HepG2 (cell line): Measurements from ENCODE around the gene PSMB2. TPM values are rescaled to one million over a fixed set of nuclear protein-coding genes. Genes with fewer than 3 reads are reported as not detected.

Experiments
- ATAC-seq: fragments of 200-7000 bp; cut with Tn5 transposase; 3 replicates; pipeline ENCODE4 v1.9.1; 2020; ENCODE audit warnings: mild to moderate bottlenecking, moderate library complexity
- BruUV-seq: library from RNA; stranded (reverse); fragments of 400-500 nt; replicated peaks from 2 replicates; lab custom pipeline; 2021; lab: Mats Ljungman, UMichigan
- CTCF ChIA-PET: fragments of 300-600 bp; formaldehyde crosslinking; extraction: SDS; loops from one replicate; lab custom pipeline; 2021; ENCODE audit warnings: low total read pairs, inconsistent platforms, low intra/inter-chr PET ratio; lab: Yijun Ruan, JAX
- POLR2A ChIA-PET: fragments of 350-600 bp; sonication (Branson Sonifier 250); formaldehyde crosslinking; loops from one replicate; lab custom pipeline; 2020; ENCODE audit warnings: antibody characterized with exemption, inconsistent platforms; lab: Yijun Ruan, JAX
- DNase-seq: peaks from one replicate; pipeline ENCODE4 v3.0.0-alpha.2; 2015; ENCODE audit warnings: low spot score
- FAIRE-seq: peaks from 3 replicates; lab custom pipeline; 2011; peaks lifted over from hg19 to GRCh38; lab: Jason Lieb, UNC
- H2AFZ ChIP-seq: one replicate; pipeline ENCODE4 v1.6.1; 2011; ENCODE audit warnings: low read length, inconsistent platforms
- H3K27ac ChIP-seq: fragments of 300-600 bp; 3 replicates; pipeline ENCODE4 v1.8.0; 2011; ENCODE audit warnings: mixed run types, mild to moderate bottlenecking, mixed read lengths, low read length, inconsistent platforms; ENCODE audit not compliant: insufficient read depth; ENCODE audit errors: extremely low read length
- H3K27me3 ChIP-seq, 2 experiments: fragments of 200-600 bp in 1 of 2; 2 replicates in 1 of 2; 3 replicates in 1 of 2; pipeline versions ENCODE4 v1.6.0 to v1.8.0; 2011; ENCODE audit warnings: low read length in 2 of 2, mild to moderate bottlenecking in 2 of 2, moderate library complexity in 2 of 2, inconsistent platforms in 1 of 2; ENCODE audit not compliant: insufficient read depth in 2 of 2, control insufficient read depth in 1 of 2
- H3K36me3 ChIP-seq, 2 experiments: fragments of 200-600 bp in 1 of 2; replicated peaks in 1 of 2; 2 replicates in 1 of 2; 3 replicates in 1 of 2; pipeline versions ENCODE4 v1.5.1 to v1.8.0; 2011; ENCODE audit warnings: low read length in 2 of 2, inconsistent platforms in 1 of 2; ENCODE audit not compliant: insufficient read depth in 2 of 2, control insufficient read depth in 1 of 2
- H3K4me1 ChIP-seq: 2 replicates; pipeline ENCODE4 v1.5.1; 2012; ENCODE audit warnings: low read length, inconsistent platforms; ENCODE audit not compliant: insufficient read depth
- H3K4me2 ChIP-seq: 2 replicates; pipeline ENCODE4 v1.6.0; 2011; ENCODE audit warnings: low read depth, low read length, inconsistent platforms
- H3K4me3 ChIP-seq, 3 experiments: fragments of 200-600 bp in 1 of 3; sonication (generic), shearing (Covaris generic) in 1 of 3; replicated peaks in 1 of 3; 2 replicates each; pipeline ENCODE4 v1.5.1; 2011 to 2016; ENCODE audit warnings: low read length in 3 of 3, inconsistent platforms in 2 of 3, low read depth in 2 of 3, mild to moderate bottlenecking in 2 of 3, control low read depth in 1 of 3, mixed read lengths in 1 of 3; ENCODE audit not compliant: insufficient read depth in 1 of 3
- H3K79me2 ChIP-seq: one replicate; pipeline ENCODE4 v1.6.1; 2011; ENCODE audit warnings: low read length, inconsistent platforms; ENCODE audit not compliant: insufficient read depth
- H3K9ac ChIP-seq: 2 replicates; pipeline ENCODE4 v1.6.0; 2011; ENCODE audit warnings: mild to moderate bottlenecking, low read depth, low read length, inconsistent platforms; ENCODE audit not compliant: insufficient read depth
- H3K9me3 ChIP-seq: 2 replicates; pipeline ENCODE4 v1.5.1; 2012; ENCODE audit warnings: mild to moderate bottlenecking, low read length
- H4K20me1 ChIP-seq: 2 replicates; pipeline ENCODE4 v1.6.0; 2011; ENCODE audit warnings: inconsistent platforms, mild to moderate bottlenecking, low read length, moderate library complexity; ENCODE audit not compliant: insufficient read depth
- FOXM1 ChIP-seq: sonication (generic); formaldehyde crosslinking; IDR thresholded peaks from 2 replicates; pipeline ENCODE4 v1.5.0; 2020; ENCODE audit warnings: missing genetic modification reagents
- HNF4A ChIP-seq: sonication (generic); formaldehyde crosslinking; IDR thresholded peaks from 2 replicates; pipeline ENCODE4 v1.4.0; 2020; ENCODE audit warnings: missing genetic modification reagents
- MED1 ChIP-seq: sonication (generic); formaldehyde crosslinking; IDR thresholded peaks from 2 replicates; pipeline ENCODE4 v1.4.0; 2020; ENCODE audit warnings: missing genetic modification reagents
- PHF20 ChIP-seq: sonication (generic); formaldehyde crosslinking; IDR thresholded peaks from 2 replicates; pipeline ENCODE4 v1.5.0; 2020; ENCODE audit warnings: mild to moderate bottlenecking, missing genetic modification reagents
- SAFB2 ChIP-seq: sonication (generic); formaldehyde crosslinking; IDR thresholded peaks from 2 replicates; pipeline ENCODE4 v1.5.1; 2020; ENCODE audit warnings: missing genetic modification reagents, low read depth, mild to moderate bottlenecking, borderline replicate concordance
- SRSF4 ChIP-seq: fragments of 200-400 bp; formaldehyde crosslinking; IDR thresholded peaks from one replicate; pipeline ENCODE4 v1.6.1; 2018; ENCODE audit warnings: mild to moderate bottlenecking, low read depth, low read length, moderate library complexity; ENCODE audit not compliant: poor library complexity, severe bottlenecking
- SYNCRIP ChIP-seq: fragments of 200-400 bp; formaldehyde crosslinking; IDR thresholded peaks from 2 replicates; pipeline ENCODE4 v1.6.1; 2018; ENCODE audit warnings: mild to moderate bottlenecking, low read depth, low read length; ENCODE audit not compliant: insufficient read depth
- TBL1XR1 ChIP-seq: fragments of 150-350 bp; IDR thresholded peaks from 2 replicates; pipeline ENCODE4 v1.6.1; 2014; ENCODE audit warnings: borderline replicate concordance, low read length; ENCODE audit not compliant: partially characterized antibody
- ZBTB38 ChIP-seq: sonication (generic); formaldehyde crosslinking; IDR thresholded peaks from 2 replicates; pipeline ENCODE4 v1.5.1; 2020; ENCODE audit warnings: mild to moderate bottlenecking, missing genetic modification reagents
- ZNF138 ChIP-seq: sonication (generic); formaldehyde crosslinking; IDR thresholded peaks from 2 replicates; pipeline ENCODE4 v1.5.0; 2020; ENCODE audit warnings: mild to moderate bottlenecking, low read depth, missing genetic modification reagents
- ZNF205 ChIP-seq: IDR thresholded peaks from 2 replicates; pipeline ENCODE4 v1.6.1; 2018; ENCODE audit warnings: missing biosample characterization, missing genetic modification reagents
- WGBS: methylation state at CpG from one replicate; pipeline ENCODE4 v1.1.6; 2017; ENCODE audit warnings: low lambda C conversion rate; 5-methylcytosine and 5-hydroxymethylcytosine counted together
- in situ Hi-C: cut with HindIII; loops from 2 replicates; pipeline ENCODE4 v1.10.0; 2017; ENCODE audit warnings: low pct_unique_long_range_greater_than_20kb; ENCODE audit not compliant: extremely low pct_ligation_motif_present
- intact Hi-C: fragments of 100-400 bp; cut with micrococcal nuclease; formaldehyde crosslinking; loops from one replicate; pipeline ENCODE4 v1.10.0; 2022; ENCODE audit not compliant: unreplicated experiment
- polyA plus RNA-seq, 8 experiments: library from polyadenylated mRNA; depleted of rRNA in 3 of 8; stranded (reverse) in 7 of 8; unstranded in 1 of 8; fragments of >200 nt; fragmentation: Illumina TruSeq in 4 of 8; extraction: Trizol in 4 of 8; gene quantifications; 2 replicates each; pipeline versions ENCODE4 v1.2.1 to v1.2.3, GENCODE V29; 2011 to 2016; ENCODE audit warnings: low read depth in 4 of 8, missing spikeins in 1 of 8, mixed read lengths in 1 of 8; ENCODE audit not compliant: insufficient read depth in 1 of 8
- total RNA-seq, 5 experiments: library from RNA; depleted of rRNA; stranded (reverse); fragments of >200 nt; fragmentation: Illumina TruSeq; extraction: Trizol; gene quantifications; 2 replicates each; pipeline ENCODE4 v1.2.3, GENCODE V29; 2016; ENCODE audit warnings: low read depth in 1 of 5
- TF ChIP-seq, protein P1 (sequence below): sonication (generic); formaldehyde crosslinking; IDR thresholded peaks from 2 replicates; pipeline ENCODE4 v1.4.0; 2020; ENCODE audit warnings: missing genetic modification reagents
- TF ChIP-seq, protein P2 (sequence below), 2 experiments: sonication (generic) in 1 of 2; formaldehyde crosslinking in 1 of 2; IDR thresholded peaks; 2 replicates each; pipeline versions ENCODE4 v1.5.1 to v1.6.1; 2011 to 2020; ENCODE audit warnings: borderline replicate concordance in 1 of 2, low read depth in 1 of 2, low read length in 1 of 2, mild to moderate bottlenecking in 1 of 2, missing genetic modification reagents in 1 of 2, moderate library complexity in 1 of 2
- TF ChIP-seq, protein P3 (sequence below): sonication (generic); formaldehyde crosslinking; IDR thresholded peaks from 2 replicates; pipeline ENCODE4 v1.5.0; 2020; ENCODE audit warnings: missing genetic modification reagents
- TF ChIP-seq, protein P4 (sequence below): conservative IDR thresholded peaks from 2 replicates; pipeline ENCODE4 v1.6.1; 2018; ENCODE audit warnings: missing genetic modification reagents

The PSMB2 gene
- total and polyA plus RNA-seq, 2 of the 13 experiments (the other 11 are each of a cell fraction or from before 2014, with no cell fraction given) = 60.6 to 62.2 TPM

DNA sequence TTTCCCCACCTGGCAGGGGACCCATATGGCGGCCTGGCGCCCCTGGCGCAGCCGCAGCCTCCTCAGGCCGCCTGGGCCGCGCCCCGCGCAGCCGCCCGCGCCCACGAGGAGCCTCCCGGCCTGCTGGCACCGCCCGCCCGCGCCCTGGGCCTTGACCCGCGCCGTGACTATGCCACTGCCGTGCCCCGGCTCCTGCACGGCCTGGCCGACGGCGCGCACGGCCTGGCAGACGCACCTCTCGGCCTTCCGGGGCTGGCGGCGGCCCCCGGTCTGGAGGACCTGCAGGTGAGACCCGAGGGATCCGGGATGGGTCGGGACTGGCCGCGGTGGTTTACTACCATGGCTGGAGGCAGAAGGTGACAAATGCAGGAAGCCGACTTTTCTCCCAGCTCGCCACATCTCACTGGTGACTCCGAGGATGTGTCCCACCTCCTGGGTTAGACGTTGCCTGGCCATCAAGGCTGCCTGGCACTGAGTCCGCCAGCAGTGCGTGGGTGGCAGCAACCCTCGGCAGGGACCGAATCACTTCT lies 67.1 kb downstream of the PSMB2 start:
- no peak for DNase-seq
- peak overlapping the region; percentile 97 for H3K4me2 ChIP-seq
- in situ Hi-C loops = no loop called here
- CTCF ChIA-PET = no interaction called here
- 96% methylated on average over 42 of the region's 48 CpGs for WGBS
- H3K4me1 ChIP-seq = peaks cover 28% of the 10 kb centered on the region
- H3K9ac ChIP-seq = no peak overlapping the region
- no peak overlapping the region for H2AFZ ChIP-seq
- TF ChIP-seq FOXM1 (CRISPR knock-in tag) (no peak), MED1 (no peak), SAFB2 (CRISPR knock-in tag) (no peak), HNF4A (CRISPR knock-in tag) (no peak), ZNF138 (CRISPR knock-in tag) (no peak), ZNF205 (CRISPR knock-in tag) (no peak), TBL1XR1 (no peak), ZBTB38 (no peak), PHF20 (CRISPR knock-in tag) (no peak), SRSF4 (no peak), SYNCRIP (no peak)
- TF ChIP-seq, protein P1, sequence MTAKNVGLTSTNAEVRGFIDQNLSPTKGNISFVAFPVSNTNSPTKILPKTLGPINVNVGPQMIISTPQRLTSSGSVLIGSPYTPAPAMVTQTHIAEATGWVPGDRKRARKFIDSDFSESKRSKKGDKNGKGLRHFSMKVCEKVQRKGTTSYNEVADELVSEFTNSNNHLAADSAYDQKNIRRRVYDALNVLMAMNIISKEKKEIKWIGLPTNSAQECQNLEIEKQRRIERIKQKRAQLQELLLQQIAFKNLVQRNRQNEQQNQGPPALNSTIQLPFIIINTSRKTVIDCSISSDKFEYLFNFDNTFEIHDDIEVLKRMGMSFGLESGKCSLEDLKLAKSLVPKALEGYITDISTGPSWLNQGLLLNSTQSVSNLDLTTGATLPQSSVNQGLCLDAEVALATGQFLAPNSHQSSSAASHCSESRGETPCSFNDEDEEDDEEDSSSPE (CRISPR knock-in tag) = no peak
- TF ChIP-seq, protein P2, sequence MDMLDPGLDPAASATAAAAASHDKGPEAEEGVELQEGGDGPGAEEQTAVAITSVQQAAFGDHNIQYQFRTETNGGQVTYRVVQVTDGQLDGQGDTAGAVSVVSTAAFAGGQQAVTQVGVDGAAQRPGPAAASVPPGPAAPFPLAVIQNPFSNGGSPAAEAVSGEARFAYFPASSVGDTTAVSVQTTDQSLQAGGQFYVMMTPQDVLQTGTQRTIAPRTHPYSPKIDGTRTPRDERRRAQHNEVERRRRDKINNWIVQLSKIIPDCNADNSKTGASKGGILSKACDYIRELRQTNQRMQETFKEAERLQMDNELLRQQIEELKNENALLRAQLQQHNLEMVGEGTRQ (IDR thresholded peaks at IDR 0.05; ENCODE audit: low read depth, low read length) = no peak
- TF ChIP-seq, protein P2 (CRISPR knock-in tag; IDR thresholded peaks at IDR 0.05; ENCODE audit: borderline replicate concordance) = no peak
- TF ChIP-seq, protein P3, sequence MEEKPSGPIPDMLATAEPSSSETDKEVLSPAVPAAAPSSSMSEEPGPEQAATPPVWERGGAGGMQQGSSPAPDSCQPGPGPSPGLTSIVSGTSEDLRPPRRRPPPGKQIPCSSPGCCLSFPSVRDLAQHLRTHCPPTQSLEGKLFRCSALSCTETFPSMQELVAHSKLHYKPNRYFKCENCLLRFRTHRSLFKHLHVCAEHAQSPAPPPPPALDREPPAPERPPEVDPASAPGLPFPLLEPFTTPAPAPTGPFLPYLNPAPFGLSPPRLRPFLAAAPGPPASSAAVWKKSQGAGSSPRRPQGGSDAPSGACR = no peak
- TF ChIP-seq, protein P4, sequence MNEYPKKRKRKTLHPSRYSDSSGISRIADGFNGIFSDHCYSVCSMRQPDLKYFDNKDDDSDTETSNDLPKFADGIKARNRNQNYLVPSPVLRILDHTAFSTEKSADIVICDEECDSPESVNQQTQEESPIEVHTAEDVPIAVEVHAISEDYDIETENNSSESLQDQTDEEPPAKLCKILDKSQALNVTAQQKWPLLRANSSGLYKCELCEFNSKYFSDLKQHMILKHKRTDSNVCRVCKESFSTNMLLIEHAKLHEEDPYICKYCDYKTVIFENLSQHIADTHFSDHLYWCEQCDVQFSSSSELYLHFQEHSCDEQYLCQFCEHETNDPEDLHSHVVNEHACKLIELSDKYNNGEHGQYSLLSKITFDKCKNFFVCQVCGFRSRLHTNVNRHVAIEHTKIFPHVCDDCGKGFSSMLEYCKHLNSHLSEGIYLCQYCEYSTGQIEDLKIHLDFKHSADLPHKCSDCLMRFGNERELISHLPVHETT (CRISPR knock-in tag) = no peak
- ATAC-seq = no peak
- H4K20me1 ChIP-seq = no peaks in the 10 kb centered on the region
- POLR2A ChIA-PET = no interaction called here
- H3K9me3 ChIP-seq = no peaks in the 10 kb centered on the region
- no peak overlapping the region for H3K27ac ChIP-seq
- H3K36me3 ChIP-seq = no peaks in the 10 kb centered on the region
- no peak for FAIRE-seq
- H3K27me3 ChIP-seq = peaks cover 0 to 10% of the 10 kb centered on the region in 2 experiments; a peak in 1 of 5 replicates
- H3K4me3 ChIP-seq = peak overlapping the region in 1 of 3 experiments; percentile 65; a peak in 1 of 6 replicates
- BruUV-seq = no TSS peak
- no peaks in the 10 kb centered on the region for H3K79me2 ChIP-seq
- intact Hi-C loops = loop anchor here (2.0 kb wide), 1 partner anchor 19 kb away; no protein-coding TSS in a partner anchor
